ENCODE results near the gene TRUB2.

- TF ChIP-seq CTCF (IDR thresholded peaks at IDR 0.05 in 4 of 5, conservative IDR thresholded peaks at IDR 0.05 in 1 of 5) (no peak), POLR2A (IDR thresholded peaks at IDR 0.05) (no peak)
Measured at GRCh38 chr9:128304971-128305288, 17.3 kb downstream of the TRUB2 start.

All from gastrocnemius medialis (tissue), 4 donors.